Fibroblast of lung (primary cell): Measurements from ENCODE around the gene HSP90AB1. TPM values are rescaled to one million over a fixed set of nuclear protein-coding genes. Genes with fewer than 3 reads are reported as not detected.

Experiments
- DNase-seq, 2 donors: peaks; one replicate each; pipeline versions ENCODE4 v3.0.0 to v3.0.0-alpha.2; 2010; ENCODE audit warnings: low read depth in 2 of 2
- H2AFZ ChIP-seq: 2 replicates; pipeline ENCODE4 v1.5.1; 2012; ENCODE audit warnings: low read length, control low read depth, inconsistent platforms
- H3K27ac ChIP-seq: 2 replicates; pipeline ENCODE4 v1.5.1; 2011; ENCODE audit warnings: low read length, control low read depth; ENCODE audit not compliant: insufficient read depth
- H3K27me3 ChIP-seq: 2 replicates; pipeline ENCODE4 v1.5.1; 2011; ENCODE audit warnings: mild to moderate bottlenecking, low read length; ENCODE audit not compliant: control insufficient read depth, insufficient read depth
- H3K36me3 ChIP-seq: 2 replicates; pipeline ENCODE4 v1.5.1; 2011; ENCODE audit warnings: low read length; ENCODE audit not compliant: control insufficient read depth, insufficient read depth
- H3K4me1 ChIP-seq: 2 replicates; pipeline ENCODE4 v1.5.1; 2011; ENCODE audit warnings: low read length; ENCODE audit not compliant: control insufficient read depth, insufficient read depth; ENCODE audit errors: extremely low read depth
- H3K4me2 ChIP-seq: 2 replicates; pipeline ENCODE4 v1.5.1; 2011; ENCODE audit warnings: low read length, control low read depth; ENCODE audit not compliant: insufficient read depth; ENCODE audit errors: extremely low read depth
- H3K4me3 ChIP-seq, 4 experiments: fragments of 200-600 bp in 1 of 4; sonication (generic) in 1 of 4; replicated peaks in 1 of 4; 2 replicates each; pipeline ENCODE4 v1.5.1; 2011 to 2016; ENCODE audit warnings: low read length in 4 of 4, low read depth in 3 of 4, mild to moderate bottlenecking in 3 of 4, control low read depth in 2 of 4, inconsistent platforms in 1 of 4, mixed read lengths in 1 of 4; ENCODE audit not compliant: insufficient read depth in 1 of 4; ENCODE audit errors: control extremely low read depth in 1 of 4
- H3K79me2 ChIP-seq: 2 replicates; pipeline ENCODE4 v1.5.1; 2012; ENCODE audit warnings: mild to moderate bottlenecking, low read length, inconsistent platforms; ENCODE audit not compliant: control insufficient read depth, insufficient read depth
- H3K9ac ChIP-seq: 2 replicates; pipeline ENCODE4 v1.5.1; 2011; ENCODE audit warnings: mild to moderate bottlenecking, low read length, control low read depth; ENCODE audit not compliant: insufficient read depth
- H3K9me3 ChIP-seq: 2 replicates; pipeline ENCODE4 v1.5.1; 2012; ENCODE audit warnings: low read depth, low read length; ENCODE audit not compliant: control insufficient read depth, insufficient read depth
- H4K20me1 ChIP-seq: 2 replicates; pipeline ENCODE4 v1.5.1; 2011; ENCODE audit warnings: low read length; ENCODE audit not compliant: control insufficient read depth, insufficient read depth; ENCODE audit errors: extremely low read depth
- EZH2 ChIP-seq: IDR thresholded peaks from 2 replicates; pipeline ENCODE4 v1.5.1; 2012; ENCODE audit warnings: low read length, control low read depth, mild to moderate bottlenecking; ENCODE audit errors: missing control alignments
- polyA plus RNA-seq, 2 donors: library from polyadenylated mRNA; depleted of rRNA in 1 of 2; stranded (reverse) in 1 of 2; unstranded in 1 of 2; fragments of >200 nt; gene quantifications; 2 replicates each; pipeline ENCODE4 v1.2.1, GENCODE V29; 2011 to 2012; ENCODE audit warnings: missing spikeins in 1 of 2
- total RNA-seq: library from RNA; depleted of rRNA; stranded (reverse); fragments of >200 nt; gene quantifications from 2 replicates; pipeline ENCODE4 v1.2.1, GENCODE V29; 2014
- TF ChIP-seq, protein P1 (sequence below), 2 donors: IDR thresholded peaks in 1 of 2; conservative IDR thresholded peaks in 1 of 2; 1 replicate in 1 of 2; 2 replicates in 1 of 2; pipeline ENCODE4 v1.5.1; 2011 to 2012; ENCODE audit warnings: low read length in 2 of 2, control low read depth in 1 of 2, inconsistent platforms in 1 of 2, low read depth in 1 of 2, mild to moderate bottlenecking in 1 of 2

The HSP90AB1 gene
- total and polyA plus RNA-seq, 2 donors (not counting 1 experiment from before 2014, with no cell fraction given) = 452 to 775 TPM

DNA sequence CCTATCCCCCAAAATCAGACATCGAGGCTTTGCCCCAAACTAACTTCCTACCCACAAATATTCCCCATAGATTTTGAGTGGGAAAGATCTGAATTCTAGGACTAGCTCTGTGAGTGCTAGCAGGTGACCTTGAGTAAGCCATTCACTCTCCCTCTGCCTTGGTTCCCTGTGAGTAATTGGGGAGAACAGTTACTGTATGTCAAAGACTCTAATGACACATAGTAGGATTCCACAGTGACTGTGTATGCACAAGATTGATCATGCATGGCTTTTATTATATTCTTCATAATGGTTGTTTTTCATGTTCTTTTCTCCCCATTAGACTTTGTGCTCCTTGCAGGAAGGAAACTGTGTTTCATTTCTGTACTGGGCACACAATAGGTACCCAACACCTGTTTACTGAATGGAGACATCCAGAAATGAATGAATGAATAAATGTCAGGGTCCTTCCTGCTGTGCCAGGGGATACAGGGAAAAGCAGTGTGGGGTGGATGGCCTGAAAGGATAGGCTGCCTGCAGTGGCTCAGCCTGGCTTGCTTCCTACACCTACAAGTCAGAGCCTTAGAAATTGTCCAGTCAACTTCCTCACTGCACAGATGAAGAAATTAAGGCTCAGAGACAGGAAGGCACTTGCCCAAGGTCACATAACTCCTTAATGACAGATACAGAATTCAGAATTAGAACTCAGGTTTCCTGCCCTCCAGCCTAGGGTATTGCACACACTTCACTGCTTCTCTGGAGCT is 22.4 kb downstream of the HSP90AB1 start:
- no peak for DNase-seq
- peaks cover 44% of the 10 kb centered on the region for H3K27me3 ChIP-seq

DNA sequence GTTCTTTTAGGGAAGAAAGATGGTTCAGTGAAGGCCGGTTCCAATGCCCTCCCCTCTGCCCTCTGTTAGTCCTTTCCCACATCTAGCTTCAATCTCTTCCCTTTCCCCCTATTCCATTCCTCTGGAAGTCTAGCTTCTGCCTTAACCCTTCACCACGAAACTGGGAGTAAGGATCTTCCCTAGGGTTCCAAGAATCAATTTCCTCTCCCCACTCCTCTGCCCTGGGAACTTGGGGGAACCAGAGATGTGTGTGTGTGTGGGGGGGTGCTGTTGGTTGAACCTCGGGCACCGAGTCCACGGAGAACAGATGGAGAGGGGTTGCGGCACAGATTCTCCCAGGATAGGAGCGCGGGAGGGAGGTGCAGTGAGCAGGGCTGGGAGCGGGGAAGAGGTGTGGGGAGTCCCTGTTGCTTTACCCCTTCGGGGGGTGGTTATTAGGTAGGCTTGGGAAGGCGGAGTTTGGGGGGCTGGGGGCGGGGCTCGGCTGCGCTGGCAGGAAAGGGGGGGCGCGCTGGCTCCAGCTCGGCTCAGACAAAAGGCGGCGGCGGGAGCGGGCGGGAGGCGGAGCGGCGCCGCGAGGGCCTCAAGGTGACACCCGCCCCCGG is 23.1 kb downstream of the HSP90AB1 start, which contains the start of gene TMEM151B:
TMEM151B (plus strand) TSS at position 530 of the 605 bp plus-strand sequence. CDS start 293 bp downstream, outside the sequence.
- H3K79me2 ChIP-seq = no peaks in the 10 kb centered on the region
- H3K4me3 ChIP-seq = peak within 1 kb of the TSS in 1 of 4 experiments; percentile 10
- no peaks in the 10 kb centered on the region for H3K36me3 ChIP-seq
- H3K9ac ChIP-seq = no peak within 1 kb of the TSS
- TF ChIP-seq, protein P1, sequence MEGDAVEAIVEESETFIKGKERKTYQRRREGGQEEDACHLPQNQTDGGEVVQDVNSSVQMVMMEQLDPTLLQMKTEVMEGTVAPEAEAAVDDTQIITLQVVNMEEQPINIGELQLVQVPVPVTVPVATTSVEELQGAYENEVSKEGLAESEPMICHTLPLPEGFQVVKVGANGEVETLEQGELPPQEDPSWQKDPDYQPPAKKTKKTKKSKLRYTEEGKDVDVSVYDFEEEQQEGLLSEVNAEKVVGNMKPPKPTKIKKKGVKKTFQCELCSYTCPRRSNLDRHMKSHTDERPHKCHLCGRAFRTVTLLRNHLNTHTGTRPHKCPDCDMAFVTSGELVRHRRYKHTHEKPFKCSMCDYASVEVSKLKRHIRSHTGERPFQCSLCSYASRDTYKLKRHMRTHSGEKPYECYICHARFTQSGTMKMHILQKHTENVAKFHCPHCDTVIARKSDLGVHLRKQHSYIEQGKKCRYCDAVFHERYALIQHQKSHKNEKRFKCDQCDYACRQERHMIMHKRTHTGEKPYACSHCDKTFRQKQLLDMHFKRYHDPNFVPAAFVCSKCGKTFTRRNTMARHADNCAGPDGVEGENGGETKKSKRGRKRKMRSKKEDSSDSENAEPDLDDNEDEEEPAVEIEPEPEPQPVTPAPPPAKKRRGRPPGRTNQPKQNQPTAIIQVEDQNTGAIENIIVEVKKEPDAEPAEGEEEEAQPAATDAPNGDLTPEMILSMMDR (conservative IDR thresholded peaks at IDR 0.05 in 1 of 2, IDR thresholded peaks at IDR 0.05 in 1 of 2; ENCODE audit: low read depth in 1 of 2, low read length in 2 of 2) = no peak
- TF ChIP-seq EZH2 = peak; percentile 99
- peaks cover 2% of the 10 kb centered on the region for H4K20me1 ChIP-seq
- H3K9me3 ChIP-seq = no peaks in the 10 kb centered on the region
- H3K27ac ChIP-seq = no peak within 1 kb of the TSS
- peaks cover 44% of the 10 kb centered on the region for H3K27me3 ChIP-seq
- H2AFZ ChIP-seq = no peak within 1 kb of the TSS
- no peak within 1 kb of the TSS for H3K4me2 ChIP-seq
- no peaks in the 10 kb centered on the region for H3K4me1 ChIP-seq
- DNase-seq = no peak

More for the DNA sequence above, 22.4 kb downstream of the HSP90AB1 start:
- no peaks in the 10 kb centered on the region for H3K9me3 ChIP-seq
- no peak overlapping the region for H3K27ac ChIP-seq
- H4K20me1 ChIP-seq = peaks cover 2% of the 10 kb centered on the region
- TF ChIP-seq, protein P1 (conservative IDR thresholded peaks at IDR 0.05 in 1 of 2, IDR thresholded peaks at IDR 0.05 in 1 of 2; ENCODE audit: low read depth in 1 of 2, low read length in 2 of 2) = no peak
- TF ChIP-seq EZH2 = no peak
- H3K79me2 ChIP-seq = no peaks in the 10 kb centered on the region
- H3K4me2 ChIP-seq = no peak overlapping the region
- no peak overlapping the region for H2AFZ ChIP-seq
- no peak overlapping the region for H3K4me3 ChIP-seq
- peaks cover 3% of the 10 kb centered on the region for H3K4me1 ChIP-seq
- no peak overlapping the region for H3K9ac ChIP-seq
- H3K36me3 ChIP-seq = no peaks in the 10 kb centered on the region
